Fibroblast of lung (primary cell): ENCODE results near the gene PCBP3.

Experiments
- CTCF ChIP-seq, 2 donors: IDR thresholded peaks in 1 of 2; conservative IDR thresholded peaks in 1 of 2; 1 replicate in 1 of 2; 2 replicates in 1 of 2; pipeline ENCODE4 v1.5.1; 2011 to 2012; ENCODE audit warnings: low read length in 2 of 2, control low read depth in 1 of 2, inconsistent platforms in 1 of 2, low read depth in 1 of 2, mild to moderate bottlenecking in 1 of 2
- EZH2 ChIP-seq: IDR thresholded peaks from 2 replicates; pipeline ENCODE4 v1.5.1; 2012; ENCODE audit warnings: low read length, control low read depth, mild to moderate bottlenecking; ENCODE audit errors: missing control alignments

- TF ChIP-seq CTCF (conservative IDR thresholded peaks at IDR 0.05 in 1 of 2, IDR thresholded peaks at IDR 0.05 in 1 of 2; ENCODE audit: low read depth in 1 of 2, low read length in 2 of 2), result no peak
- TF ChIP-seq EZH2, result no peak
These were observed 1.3 kb upstream of the PCBP3 start for GRCh38 chr21:45642122-45642813.
